AG09309 (cell line): ENCODE results near the gene UTS2R.

Experiments used
- DNase-seq: peaks from one replicate; pipeline ENCODE4 v3.0.0-alpha.2; 2010; ENCODE audit warnings: low read depth
- H3K4me3 ChIP-seq: 2 replicates; pipeline ENCODE4 v1.5.1; 2011; ENCODE audit warnings: mild to moderate bottlenecking, low read depth, low read length, moderate library complexity; ENCODE audit not compliant: control insufficient read depth
- CTCF ChIP-seq: IDR thresholded peaks from 2 replicates; pipeline ENCODE4 v1.5.1; 2011; ENCODE audit warnings: mild to moderate bottlenecking, low read depth, low read length, inconsistent platforms; ENCODE audit not compliant: insufficient read depth, control insufficient read depth; ENCODE audit errors: missing control alignments

Gene UTS2R

GRCh38 chr17:82334622-82335394 lies 36.8 kb upstream of the UTS2R start:
- TF ChIP-seq CTCF: no peak
- H3K4me3 ChIP-seq: peak overlapping the region; percentile 32
- no peak for DNase-seq

- H3K4me3 ChIP-seq: peak overlapping the region; percentile 31
- no peak for TF ChIP-seq CTCF
- DNase-seq: peak; percentile 40
These were observed 32.5 kb upstream of the UTS2R start for GRCh38 chr17:82338858-82339633.

GRCh38 chr17:82339634-82340580 lies 31.7 kb upstream of the UTS2R start:
- DNase-seq: no peak
- H3K4me3 ChIP-seq: peak overlapping the region; percentile 31
- TF ChIP-seq CTCF: no peak

- no peak for TF ChIP-seq CTCF
- no peak overlapping the region for H3K4me3 ChIP-seq
- DNase-seq: no peak
These were observed 29.0 kb upstream of the UTS2R start for GRCh38 chr17:82342361-82343079.

GRCh38 chr17:82343560-82343959 lies 28.0 kb upstream of the UTS2R start:
- H3K4me3 ChIP-seq: no peak overlapping the region
- DNase-seq: no peak
- TF ChIP-seq CTCF: no peak

- no peak for DNase-seq
- TF ChIP-seq CTCF: no peak
- H3K4me3 ChIP-seq: no peak overlapping the region
These were observed 27.2 kb upstream of the UTS2R start for GRCh38 chr17:82344175-82344907.
